Putamen (tissue), 1 donor: Measurements from ENCODE around the gene OR1M1.
"Not testable (repeated sequence)": the region's sequence is repeated elsewhere in the genome, so short reads cannot be mapped to it uniquely, and the experiment has no call there.

ENCODE experiments used
- DNase-seq: peaks from one replicate; pipeline ENCODE4 v3.0.0-alpha.2; 2016; ENCODE audit warnings: low spot score

Gene OR1M1, protein sequence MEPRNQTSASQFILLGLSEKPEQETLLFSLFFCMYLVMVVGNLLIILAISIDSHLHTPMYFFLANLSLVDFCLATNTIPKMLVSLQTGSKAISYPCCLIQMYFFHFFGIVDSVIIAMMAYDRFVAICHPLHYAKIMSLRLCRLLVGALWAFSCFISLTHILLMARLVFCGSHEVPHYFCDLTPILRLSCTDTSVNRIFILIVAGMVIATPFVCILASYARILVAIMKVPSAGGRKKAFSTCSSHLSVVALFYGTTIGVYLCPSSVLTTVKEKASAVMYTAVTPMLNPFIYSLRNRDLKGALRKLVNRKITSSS

DNA sequence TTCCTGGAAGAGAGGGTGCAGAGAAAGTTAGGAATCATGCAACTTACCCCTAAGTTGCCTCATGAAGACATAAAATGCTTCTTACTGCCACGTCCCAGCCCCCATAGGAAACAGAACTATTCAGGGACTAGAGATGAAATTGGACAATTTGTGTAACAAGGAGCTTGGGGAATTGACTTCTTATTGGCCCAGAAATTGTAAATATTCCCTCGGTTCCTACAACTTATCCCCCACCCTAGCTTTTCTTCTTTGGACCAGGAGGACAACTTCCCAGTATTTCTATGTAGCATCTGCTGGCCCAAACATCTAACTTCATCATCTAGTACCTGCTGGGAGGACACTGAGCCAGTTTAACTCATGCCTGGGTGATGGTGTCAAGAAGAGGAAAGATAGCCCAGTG is at the start of gene OR1M1:
Gene OR1M1, plus strand, starts transcription at position 301 of the 400 bp plus-strand sequence. CDS start 6,184 bp downstream, outside the sequence.
- DNase-seq = no peak

DNA sequence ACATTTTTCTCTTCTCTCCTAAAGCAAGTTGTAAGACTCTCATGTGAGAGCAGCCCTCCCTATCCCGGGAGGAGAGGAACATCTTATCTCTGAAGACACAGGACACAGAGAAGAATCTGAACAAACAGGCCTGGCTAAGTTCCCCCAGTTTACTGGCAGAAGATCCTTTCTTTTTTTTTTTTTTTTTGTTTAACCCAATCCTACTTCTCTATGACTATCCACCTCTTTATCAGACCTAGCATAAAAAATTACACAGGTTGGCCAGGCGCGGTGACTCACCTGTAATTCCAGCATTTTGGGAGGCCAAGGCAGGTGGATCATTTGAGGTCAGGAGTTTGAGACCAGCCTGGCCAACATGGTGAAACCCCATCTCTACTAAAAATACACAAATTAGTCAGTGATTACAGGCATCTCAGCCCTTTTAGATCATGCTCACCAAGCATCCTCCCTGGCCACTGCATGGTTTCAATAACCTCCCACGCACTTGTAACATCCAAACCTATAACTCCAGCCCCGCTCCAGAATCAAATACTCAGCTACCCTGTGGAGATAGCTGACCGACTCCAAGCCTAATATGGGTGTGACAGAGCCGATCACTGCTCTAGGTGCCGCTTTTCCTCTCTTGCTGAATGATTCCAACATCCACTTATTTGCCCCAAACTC is 49.3 kb upstream of the OR1M1 start:
- no peak for DNase-seq

DNA sequence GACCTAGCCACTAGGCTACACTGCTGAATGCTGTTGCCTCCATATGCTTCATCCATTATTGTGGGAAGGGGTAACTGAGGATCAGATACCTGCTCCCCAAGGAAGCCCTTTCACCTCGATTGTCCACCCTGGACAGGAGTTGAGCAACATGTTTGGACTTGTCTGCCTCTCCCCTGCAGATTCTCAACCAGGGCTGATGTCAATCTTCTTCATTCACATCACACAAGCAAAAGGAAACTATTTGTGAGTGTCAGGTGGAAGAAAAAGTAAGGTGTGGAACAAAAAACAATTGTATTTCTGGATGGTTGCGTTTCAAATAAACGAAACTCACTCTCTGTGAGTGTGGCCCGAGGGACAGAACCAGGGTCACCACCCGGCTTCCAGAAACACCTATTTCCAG is 47.1 kb upstream of the OR1M1 start:
- DNase-seq = no peak

DNA sequence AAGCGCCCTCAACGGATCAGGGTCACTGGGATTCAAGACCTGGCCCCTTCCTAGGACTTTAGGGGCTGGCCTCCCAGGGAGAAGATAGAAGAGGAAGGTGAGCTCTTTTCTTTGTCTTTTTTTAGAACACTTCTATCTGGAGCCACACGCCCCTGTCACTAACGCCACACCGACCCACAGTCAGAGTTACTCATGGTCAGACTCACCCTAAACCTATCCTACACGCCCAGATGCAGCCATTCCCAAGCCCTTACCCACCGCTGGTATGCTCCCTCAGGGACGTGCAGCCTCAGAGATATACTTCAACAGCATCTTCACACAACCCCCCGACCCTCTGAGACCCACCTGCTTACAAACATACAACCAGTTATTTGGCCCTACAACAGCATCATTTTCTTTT is 46.7 kb upstream of the OR1M1 start:
- DNase-seq = no peak

DNA sequence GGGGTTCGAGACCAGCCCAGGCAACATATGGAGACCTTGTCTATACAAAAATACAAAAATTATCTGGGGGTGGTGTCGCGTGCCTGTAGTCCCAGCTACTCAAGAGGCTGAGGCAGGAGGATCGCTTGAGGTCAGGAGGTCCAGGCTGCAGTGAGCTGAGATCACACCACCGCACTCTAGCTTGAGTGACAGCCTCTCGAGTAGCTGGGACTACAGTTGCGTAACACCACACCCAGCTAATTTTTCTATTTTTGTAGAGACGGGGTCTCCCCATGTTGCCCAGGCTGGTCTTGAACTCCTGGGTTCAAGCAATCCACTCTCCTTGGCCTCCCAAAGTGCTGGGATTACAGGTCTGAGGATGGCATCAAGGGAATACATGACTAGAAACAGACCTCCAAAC is 45.8 kb upstream of the OR1M1 start:
- DNase-seq = no peak

DNA sequence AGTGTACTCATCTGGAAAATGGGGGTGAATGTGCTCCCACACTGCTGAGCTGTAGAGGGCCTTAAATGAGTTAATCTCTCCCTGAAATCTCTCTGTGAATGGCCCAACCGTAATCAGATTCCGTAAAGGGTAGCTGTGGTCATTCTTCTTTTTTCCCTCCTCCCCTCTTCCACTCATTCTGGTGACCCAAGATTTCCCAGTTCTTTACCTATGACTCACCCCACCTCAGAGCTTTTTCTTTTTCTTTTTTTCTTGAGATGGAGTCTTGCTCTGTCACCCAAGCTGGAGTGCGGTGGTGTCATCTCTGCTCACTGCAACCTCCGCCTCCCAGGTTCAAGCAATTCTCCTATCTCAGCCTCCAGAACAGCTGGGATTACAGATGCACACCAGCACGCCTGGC is 43.3 kb upstream of the OR1M1 start:
- no peak for DNase-seq

DNA sequence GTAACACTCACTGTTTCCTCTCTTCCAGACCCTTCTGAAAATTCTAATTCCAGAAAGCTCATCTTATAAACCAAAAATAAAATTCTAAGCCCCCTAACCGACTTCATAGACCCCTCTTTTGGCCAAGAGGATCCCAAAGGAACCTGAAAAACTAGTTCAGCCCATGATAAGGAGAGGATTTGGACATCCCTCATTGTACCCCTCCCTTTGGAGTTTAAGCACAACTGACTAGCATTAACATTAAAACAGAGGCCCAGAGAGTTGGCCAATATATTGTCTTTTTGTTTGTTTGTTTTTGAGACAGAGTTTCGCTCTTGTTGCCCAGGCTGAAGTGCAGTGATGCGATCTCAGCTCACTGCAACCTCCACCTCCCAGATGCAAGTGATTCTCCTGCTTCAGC is 42.4 kb upstream of the OR1M1 start:
- DNase-seq = no peak

DNA sequence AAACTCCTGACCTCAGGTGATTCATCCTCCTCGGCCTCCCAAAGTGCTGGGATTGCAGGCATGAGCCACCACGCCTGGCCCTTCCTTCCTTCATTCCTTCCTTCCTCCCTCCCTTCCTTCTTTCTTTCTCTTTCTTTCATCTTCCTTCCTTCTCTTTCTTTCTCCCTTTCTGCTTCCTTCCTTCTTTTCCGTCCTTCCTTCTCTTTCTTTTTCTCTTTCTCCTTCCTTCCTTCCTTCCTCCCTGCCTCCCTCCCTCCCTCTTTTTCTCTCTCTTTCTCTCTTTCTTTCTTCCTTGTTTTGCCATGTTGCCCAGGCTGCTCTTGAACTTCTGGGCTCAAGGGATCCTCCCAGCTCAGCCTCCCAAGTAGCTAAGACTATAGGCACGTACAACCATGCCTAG is 40.2 kb upstream of the OR1M1 start:
- DNase-seq = no peak

DNA sequence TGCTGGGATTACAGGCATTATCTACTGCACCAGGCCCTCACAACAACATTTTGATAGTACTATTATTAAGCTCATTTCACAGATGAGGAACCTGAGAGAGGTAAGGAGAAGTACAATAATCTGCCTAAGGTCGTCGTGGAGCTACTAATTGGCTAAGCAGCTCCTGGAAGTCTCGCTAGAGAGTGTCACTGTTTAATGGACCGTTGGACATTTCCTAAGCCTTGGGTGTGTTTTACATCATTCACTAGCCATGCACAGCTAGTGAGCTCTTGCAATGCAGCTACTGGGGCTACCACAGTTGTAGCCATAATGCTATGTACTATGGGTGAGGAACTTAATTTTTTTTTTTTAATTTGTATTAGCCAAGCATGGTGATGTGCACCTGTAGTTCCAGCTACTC is 34.0 kb upstream of the OR1M1 start:
- DNase-seq = no peak

DNA sequence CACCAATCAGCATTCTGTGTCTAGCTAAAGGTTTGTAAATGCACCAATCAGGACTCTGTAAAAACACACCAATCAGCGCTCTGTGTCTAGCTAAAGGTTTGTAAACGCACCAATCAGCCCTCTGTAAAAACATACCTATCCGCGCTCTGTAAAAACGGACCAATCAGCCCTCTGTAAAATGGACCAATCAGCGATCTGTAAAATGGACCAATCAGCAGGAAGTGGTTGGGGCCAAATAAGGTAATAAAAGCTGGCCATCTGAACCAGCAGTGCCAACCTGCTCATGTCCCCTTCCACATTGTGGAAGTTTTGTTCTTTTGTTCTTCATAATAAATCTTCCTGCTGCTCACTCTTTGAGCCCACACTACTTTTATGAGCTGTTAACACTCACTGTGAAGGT is 33.2 kb upstream of the OR1M1 start:
- not testable (repeated sequence) for DNase-seq

DNA sequence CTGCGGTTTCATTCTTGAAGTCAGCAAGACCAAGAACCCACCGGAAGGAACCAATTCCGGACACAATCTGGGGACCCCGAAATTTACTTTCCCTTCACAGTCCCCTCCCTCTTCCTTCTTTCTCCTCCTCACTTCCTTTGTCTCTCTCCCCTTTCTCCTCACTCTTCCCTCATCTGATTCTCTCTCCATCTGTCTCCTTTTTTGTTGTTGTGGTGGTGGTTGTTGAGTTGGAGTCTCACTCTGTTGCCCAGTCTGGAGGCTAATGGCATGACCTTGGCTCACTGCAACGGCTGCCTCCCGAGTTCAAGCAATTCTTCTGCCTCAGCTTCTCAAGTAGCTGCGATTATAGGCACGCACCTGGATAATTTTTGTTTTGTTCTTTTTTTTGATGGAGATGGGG is 32.7 kb upstream of the OR1M1 start:
- DNase-seq = no peak

DNA sequence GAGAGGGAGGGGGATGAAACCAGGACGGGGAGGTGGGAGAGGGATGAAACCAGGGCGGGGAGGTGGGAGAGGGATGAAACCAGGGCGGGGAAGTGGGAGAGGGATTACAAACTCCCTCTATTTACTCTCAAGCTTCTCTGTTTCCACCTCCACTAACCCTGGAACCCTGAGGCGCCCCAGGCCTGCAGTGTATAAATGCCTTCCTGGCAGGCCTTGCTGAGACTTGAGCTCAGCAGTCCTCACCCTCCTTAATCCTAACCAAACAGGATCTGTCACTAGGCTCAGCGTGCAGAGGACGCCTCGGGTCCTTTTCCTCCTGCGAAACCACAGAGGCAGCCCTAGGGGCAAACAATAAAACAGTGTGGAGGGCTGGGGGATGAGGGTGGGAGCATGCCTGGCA is 32.1 kb upstream of the OR1M1 start:
- no peak for DNase-seq

DNA sequence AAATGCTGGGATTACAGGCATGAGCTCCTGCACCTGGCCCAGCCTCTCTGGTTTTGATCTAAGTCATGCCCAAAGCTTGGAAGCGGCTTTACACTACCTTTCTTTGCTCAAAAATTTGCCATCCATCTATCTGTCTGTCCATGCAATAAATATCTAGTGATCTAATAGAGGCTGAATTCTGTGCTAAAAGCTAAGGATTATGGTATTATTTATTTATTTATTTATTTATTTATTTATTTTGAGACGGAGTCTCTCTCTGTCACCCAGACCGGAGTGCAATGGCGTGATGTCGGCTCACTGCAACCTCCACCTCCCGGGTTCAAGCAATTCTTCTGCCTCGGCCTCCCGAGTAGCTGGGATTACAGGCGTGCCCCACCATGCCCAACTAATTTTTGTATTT is 30.7 kb upstream of the OR1M1 start:
- DNase-seq = not testable (repeated sequence)

DNA sequence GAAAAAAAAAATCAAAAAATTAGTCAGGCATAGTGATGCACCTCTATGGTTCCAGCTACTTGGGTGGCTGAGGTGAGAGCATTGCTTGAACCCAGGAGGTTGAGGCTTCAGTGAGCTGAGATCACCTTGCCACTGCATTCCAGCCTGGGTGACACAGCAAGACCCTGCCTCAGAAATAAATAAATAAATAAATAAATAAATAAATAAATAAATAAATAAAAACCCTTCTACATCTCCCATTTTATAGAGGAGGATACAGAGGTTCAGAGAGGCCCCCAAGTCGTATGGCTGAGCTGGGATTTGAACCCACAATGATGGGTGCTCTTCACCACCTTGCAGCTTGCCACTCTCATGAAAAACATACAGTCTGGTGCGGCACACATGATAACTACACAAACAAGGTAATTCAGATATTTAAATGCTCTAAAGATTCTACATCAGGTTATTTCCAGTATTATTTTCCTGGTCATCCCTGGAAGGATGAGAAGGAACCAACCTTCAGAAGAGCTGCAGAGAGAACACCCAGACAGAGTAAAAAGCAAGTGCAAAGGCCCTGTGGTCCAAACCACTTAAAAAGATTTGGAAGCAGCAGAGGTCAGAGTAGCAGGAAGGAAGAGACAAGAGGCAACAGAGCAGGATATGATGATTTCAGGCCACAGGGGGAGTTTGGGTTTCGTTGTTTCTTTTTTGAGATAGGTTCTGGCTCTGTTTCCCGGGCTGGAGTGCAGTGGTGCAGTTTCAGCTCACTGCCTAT is 29.2 kb upstream of the OR1M1 start:
- DNase-seq = no peak

DNA sequence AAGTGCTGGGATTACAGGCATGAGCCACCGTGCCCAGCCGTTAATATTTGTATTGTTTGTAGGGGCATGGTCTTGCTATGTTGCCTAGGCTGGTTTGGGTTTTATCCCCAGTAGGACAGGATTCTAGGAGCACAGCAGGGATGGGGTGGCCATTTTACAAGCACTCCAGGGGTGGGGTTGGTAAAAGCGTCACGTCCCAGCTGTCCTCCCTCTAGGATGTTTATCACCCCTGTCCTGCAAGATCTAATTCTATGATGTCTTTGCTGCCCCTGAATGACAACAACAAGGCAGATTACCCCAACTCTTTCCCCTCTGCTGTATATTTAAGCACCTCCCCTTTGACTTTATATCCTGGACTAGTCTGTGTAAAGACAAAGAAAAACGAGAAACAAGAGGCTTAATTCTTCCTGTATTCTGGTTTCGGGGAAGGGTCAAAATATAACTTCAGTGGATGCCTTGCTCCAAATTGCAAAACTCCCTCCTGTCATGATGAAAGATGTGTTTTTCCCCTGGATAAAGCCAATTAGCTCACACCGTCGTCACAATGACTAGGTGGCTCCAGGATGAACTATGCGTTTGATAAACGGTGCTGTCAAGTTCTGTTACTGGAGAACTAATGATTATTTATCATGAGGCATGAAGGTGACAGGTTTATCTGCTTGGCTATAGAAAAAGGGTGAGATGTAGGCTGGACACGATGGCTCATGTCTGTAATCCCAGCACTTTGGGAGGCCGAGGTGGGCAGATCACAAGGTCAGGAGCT is 27.8 kb upstream of the OR1M1 start:
- DNase-seq = no peak

DNA sequence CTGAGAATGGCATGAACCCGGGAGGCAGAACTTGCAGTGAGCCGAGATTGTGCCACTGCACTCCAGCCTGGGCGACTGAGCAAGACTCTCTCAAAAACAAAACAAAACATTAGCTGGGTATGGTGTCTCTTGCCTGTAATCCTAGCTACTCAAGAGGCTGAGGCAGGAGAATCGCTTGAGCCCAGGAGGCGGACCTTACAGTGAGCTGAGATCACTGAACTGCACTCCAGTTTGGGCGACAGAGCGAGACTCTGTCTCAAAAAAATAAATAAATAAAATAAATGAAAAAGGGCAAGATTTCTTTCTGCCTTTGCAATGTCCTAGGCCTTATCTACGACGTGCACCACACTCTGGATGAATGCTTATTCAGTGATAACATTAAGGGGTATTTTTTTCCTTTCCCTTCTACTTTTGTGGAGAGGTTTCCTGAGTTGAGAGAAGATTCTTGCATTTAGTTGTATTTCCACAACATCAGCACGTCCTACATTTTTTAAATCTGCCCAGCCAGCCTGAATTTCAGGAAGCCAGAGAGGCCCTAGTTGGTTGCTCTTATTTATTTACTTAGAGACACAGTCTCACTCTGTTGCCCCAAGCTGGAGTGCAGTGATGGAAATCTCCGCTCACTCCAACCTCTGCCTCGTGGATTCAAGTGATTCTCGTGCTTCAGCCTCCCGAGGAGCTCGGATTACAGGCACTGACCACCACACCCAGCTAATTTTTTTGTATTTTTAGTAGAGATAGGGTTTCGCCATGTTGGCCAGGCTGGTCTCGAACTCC is 26.1 kb upstream of the OR1M1 start:
- DNase-seq = no peak

DNA sequence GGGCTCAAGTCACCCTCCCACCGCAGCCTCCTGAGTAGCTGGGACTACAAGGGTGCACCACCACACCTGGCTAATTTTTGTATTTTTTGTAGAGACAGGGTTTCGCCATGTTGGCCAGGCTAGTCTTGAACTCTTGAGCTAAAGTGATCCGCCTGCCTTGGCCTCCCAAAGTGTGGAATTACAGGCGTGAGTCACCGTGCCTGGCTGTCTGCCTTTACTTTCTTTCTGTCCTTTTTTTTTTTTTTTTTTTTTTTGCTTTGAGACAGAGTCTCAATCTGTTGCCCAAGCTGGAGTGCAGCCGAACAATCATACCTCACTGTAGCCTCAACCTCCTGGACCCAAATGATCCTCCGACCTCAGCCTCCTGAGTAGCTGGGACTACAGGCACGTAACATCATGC is 25.0 kb upstream of the OR1M1 start:
- DNase-seq = no peak

DNA sequence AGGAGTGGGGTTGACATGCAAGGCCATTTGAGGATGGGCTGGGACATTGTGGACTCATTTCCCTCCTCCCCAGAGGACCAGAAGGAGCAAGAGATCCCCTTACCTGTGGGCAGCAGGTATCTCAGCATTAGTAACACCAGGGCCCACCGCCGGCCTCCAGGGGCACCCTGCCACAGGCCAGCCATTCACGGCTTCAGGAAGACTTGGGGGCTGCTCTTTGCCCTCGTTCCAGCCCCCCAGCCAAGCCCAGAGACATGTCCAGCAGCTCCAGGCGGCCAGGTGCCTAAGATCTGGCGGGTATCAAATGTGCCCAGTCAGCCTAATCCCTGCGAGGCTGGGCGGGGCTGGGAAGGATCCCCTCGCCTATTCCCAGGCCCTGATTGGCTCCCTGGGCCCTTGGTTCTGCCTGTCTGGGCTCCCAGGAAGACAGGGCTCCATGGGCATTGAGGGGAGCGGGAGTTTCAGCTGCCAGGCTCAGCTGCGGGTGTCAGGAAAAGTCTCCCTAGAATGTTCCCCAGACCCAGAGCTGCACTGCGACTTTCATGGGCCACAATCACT is 21.3 kb upstream of the OR1M1 start:
- no peak for DNase-seq

DNA sequence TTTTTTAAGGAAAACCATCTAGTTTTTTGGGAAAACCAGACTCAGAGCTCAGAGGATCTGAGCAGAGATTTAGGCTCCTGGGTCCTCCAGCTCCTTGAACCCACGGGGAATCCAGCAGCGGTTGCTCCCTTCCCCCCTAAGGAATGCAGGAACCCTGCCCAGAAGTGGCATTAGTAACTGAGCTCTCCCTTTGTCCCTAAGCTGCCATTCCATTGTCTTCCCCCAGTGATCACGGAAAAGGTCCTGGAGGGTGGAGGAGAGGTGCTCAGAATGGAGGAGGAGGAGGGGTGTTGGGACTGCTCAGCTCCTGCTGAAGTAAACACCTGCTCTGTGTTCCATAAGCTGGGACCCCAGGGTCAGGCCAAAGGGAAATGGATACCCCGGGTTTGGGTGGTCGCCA is 16.8 kb upstream of the OR1M1 start:
- no peak for DNase-seq

DNA sequence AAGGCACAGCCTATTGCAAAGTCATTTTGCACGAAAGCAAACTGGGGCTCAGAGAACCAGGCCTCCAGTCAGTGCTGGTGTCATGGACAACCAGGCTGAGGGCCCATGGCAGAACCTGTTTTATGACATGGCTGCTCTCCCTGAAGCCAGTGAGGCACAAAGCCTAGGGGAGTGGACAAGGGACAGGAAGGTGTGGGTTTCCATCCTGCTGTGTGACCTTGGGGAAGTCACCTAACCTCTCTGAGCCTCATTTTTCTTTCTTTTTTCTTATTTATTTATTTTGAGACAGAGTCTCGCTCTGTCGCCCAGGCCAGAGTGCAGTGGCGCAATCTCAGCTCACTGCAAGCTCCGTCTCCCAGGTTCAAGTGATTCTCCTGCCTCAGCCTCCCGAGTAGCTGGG is 15.1 kb upstream of the OR1M1 start:
- not testable (repeated sequence) for DNase-seq

DNA sequence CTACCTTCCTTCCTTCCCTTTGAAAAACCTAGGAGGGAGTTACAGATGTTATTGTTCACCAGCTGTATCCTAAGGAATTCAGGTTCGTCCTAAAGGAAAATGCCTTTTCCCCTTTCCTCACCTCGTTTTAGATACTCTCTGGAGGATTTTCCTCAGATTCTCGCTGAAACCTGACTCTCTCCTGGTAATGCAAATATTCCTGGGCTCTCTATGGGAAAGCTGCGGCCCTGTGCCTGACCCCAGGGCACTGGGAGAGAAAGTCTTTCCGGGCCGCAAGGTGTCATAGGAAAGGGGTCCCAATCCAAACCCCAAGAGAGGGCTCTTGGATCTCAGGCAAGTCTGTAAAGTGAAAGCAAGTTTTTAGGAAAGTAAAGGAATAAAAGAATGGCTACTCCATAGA is 13.1 kb upstream of the OR1M1 start:
- no peak for DNase-seq
